ENCODE data around the gene PCED1A.

DNA sequence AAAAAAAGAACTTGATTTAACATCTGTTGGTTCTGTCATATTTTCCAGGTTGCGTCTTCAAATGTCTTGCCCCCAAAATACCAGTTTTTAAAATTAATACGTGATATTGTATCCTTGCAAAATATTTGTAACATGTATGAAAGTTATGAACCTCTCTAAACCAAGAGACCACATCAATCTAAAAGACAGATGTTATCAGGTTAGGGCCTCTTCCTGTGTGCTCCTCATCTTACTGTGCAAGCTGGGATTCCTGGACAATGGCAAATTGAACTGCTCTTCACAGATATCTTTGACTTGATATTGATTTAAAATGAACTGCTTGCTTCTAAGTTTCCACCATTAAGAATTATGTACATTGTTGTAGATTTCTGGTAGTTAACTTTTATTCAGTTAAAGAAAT, 14.7 kb downstream of the PCED1A start:
- TF ChIP-seq NR4A1 (CRISPR knock-in tag; IDR thresholded peaks at IDR 0.05) = no peak
- TF ChIP-seq NR4A1 (tag; IDR thresholded peaks at IDR 0.05) = no peak
- TF ChIP-seq, protein P1, sequence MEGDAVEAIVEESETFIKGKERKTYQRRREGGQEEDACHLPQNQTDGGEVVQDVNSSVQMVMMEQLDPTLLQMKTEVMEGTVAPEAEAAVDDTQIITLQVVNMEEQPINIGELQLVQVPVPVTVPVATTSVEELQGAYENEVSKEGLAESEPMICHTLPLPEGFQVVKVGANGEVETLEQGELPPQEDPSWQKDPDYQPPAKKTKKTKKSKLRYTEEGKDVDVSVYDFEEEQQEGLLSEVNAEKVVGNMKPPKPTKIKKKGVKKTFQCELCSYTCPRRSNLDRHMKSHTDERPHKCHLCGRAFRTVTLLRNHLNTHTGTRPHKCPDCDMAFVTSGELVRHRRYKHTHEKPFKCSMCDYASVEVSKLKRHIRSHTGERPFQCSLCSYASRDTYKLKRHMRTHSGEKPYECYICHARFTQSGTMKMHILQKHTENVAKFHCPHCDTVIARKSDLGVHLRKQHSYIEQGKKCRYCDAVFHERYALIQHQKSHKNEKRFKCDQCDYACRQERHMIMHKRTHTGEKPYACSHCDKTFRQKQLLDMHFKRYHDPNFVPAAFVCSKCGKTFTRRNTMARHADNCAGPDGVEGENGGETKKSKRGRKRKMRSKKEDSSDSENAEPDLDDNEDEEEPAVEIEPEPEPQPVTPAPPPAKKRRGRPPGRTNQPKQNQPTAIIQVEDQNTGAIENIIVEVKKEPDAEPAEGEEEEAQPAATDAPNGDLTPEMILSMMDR (IDR thresholded peaks at IDR 0.05 in 2 of 3, conservative IDR thresholded peaks at IDR 0.05 in 1 of 3; ENCODE audit: insufficient read depth in 2 of 3, low read depth in 1 of 3, low read length in 3 of 3) = no peak
